ENCODE data around the gene ANAPC13.
A peak's percentile ranks its signal among the peaks of the same experiment; 100 is the strongest.

The ANAPC13 gene

DNA sequence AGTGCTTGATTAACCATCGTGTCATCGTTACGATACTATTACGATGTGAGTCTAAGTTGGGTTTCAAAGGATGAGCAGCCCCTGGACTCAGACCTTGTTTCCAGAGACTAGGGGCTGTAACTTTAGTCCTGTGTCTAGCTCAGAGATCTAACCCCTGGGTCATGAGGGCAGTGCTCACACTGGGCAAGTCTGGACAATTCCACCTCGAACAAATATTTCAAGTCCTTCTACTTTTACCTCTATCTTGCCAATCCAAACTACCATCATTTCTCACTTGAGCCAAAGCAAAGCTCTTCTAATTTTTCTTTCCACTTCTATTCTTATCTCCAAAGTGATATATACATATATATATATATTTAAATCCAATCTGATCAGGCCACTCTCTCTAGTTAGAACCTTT is 10.8 kb downstream of the ANAPC13 start:
- Histone ChIP-seq H2BK12ac (ENCODE audit: low read length in 2 of 2) (peak overlapping the region in 1 of 2 experiments; percentile 37), H3K9ac (ENCODE audit: low read length) (peak overlapping the region; percentile 14), H3K4me2 (ENCODE audit: low read length, poor library complexity, severe bottlenecking) (no peak overlapping the region), H3K4ac (ENCODE audit: low read depth in 1 of 2, low read length in 2 of 2) (no peak overlapping the region), H2BK5ac (ENCODE audit: low read depth, low read length, poor library complexity, severe bottlenecking) (no peak overlapping the region), H3K79me1 (replicated peaks; ENCODE audit: low read length, poor library complexity, severe bottlenecking) (peaks cover 7% of the 10 kb centered on the region), H2AK5ac (ENCODE audit: low read length, severe bottlenecking) (peak overlapping the region; percentile 70), H4K91ac (ENCODE audit: low read length) (no peak overlapping the region), H4K8ac (ENCODE audit: low read length) (no peak overlapping the region), H3K27me3 (ENCODE audit: control insufficient read depth in 1 of 2, insufficient read depth in 1 of 2, low read length in 2 of 2) (no peaks in the 10 kb centered on the region), H2AFZ (ENCODE audit: low read depth, low read length) (no peak overlapping the region), H3K23ac (ENCODE audit: low read length in 2 of 2) (no peak overlapping the region), H3K4me3 (ENCODE audit: insufficient read depth in 1 of 2, low read depth in 1 of 2, low read length in 2 of 2) (no peak overlapping the region), H3K9me3 (ENCODE audit: control insufficient read depth, low read length) (no peaks in the 10 kb centered on the region), H2BK15ac (ENCODE audit: low read depth, poor library complexity, severe bottlenecking) (no peak overlapping the region), H2BK120ac (ENCODE audit: low read depth, low read length) (no peak overlapping the region), H3K4me1 (ENCODE audit: control insufficient read depth, insufficient read depth, low read depth, low read length) (peaks cover 8% of the 10 kb centered on the region), H3K27ac (ENCODE audit: low read length, poor library complexity, severe bottlenecking) (no peak overlapping the region), H3K14ac (ENCODE audit: low read length in 2 of 2) (no peak overlapping the region), H3K18ac (ENCODE audit: low read depth in 1 of 2, low read length in 2 of 2) (no peak overlapping the region), H3K36me3 (ENCODE audit: control insufficient read depth in 1 of 2, insufficient read depth in 2 of 2, low read depth in 1 of 2, low read length in 2 of 2) (peaks cover 4 to 45% of the 10 kb centered on the region in 2 experiments)
- 94% methylated on average over 5 of the region's 5 CpGs for WGBS
- no peak for DNase-seq

- Histone ChIP-seq H3K4ac (ENCODE audit: low read depth in 1 of 2, low read length in 2 of 2) (no peak overlapping the region), H3K18ac (ENCODE audit: low read depth in 1 of 2, low read length in 2 of 2) (no peak overlapping the region), H3K79me1 (replicated peaks; ENCODE audit: low read length, poor library complexity, severe bottlenecking) (peaks cover 7% of the 10 kb centered on the region), H3K4me3 (ENCODE audit: insufficient read depth in 1 of 2, low read depth in 1 of 2, low read length in 2 of 2) (no peak overlapping the region), H3K27me3 (ENCODE audit: control insufficient read depth in 1 of 2, insufficient read depth in 1 of 2, low read length in 2 of 2) (no peaks in the 10 kb centered on the region), H3K36me3 (ENCODE audit: control insufficient read depth in 1 of 2, insufficient read depth in 2 of 2, low read depth in 1 of 2, low read length in 2 of 2) (peaks cover 4 to 39% of the 10 kb centered on the region in 2 experiments), H2AK5ac (ENCODE audit: low read length, severe bottlenecking) (peak overlapping the region; percentile 42), H3K9me3 (ENCODE audit: control insufficient read depth, low read length) (no peaks in the 10 kb centered on the region), H3K27ac (ENCODE audit: low read length, poor library complexity, severe bottlenecking) (peak overlapping the region; percentile 50), H4K91ac (ENCODE audit: low read length) (peak overlapping the region; percentile 74), H3K14ac (ENCODE audit: low read length in 2 of 2) (no peak overlapping the region), H3K9ac (ENCODE audit: low read length) (peak overlapping the region; percentile 64), H3K4me2 (ENCODE audit: low read length, poor library complexity, severe bottlenecking) (no peak overlapping the region), H4K8ac (ENCODE audit: low read length) (no peak overlapping the region), H3K23ac (ENCODE audit: low read length in 2 of 2) (no peak overlapping the region), H2BK5ac (ENCODE audit: low read depth, low read length, poor library complexity, severe bottlenecking) (no peak overlapping the region), H2BK120ac (ENCODE audit: low read depth, low read length) (no peak overlapping the region), H3K4me1 (ENCODE audit: control insufficient read depth, insufficient read depth, low read depth, low read length) (peaks cover 8% of the 10 kb centered on the region), H2AFZ (ENCODE audit: low read depth, low read length) (no peak overlapping the region), H2BK15ac (ENCODE audit: low read depth, poor library complexity, severe bottlenecking) (no peak overlapping the region), H2BK12ac (ENCODE audit: low read length in 2 of 2) (peak overlapping the region in 1 of 2 experiments; percentile 60)
- DNase-seq: peak; percentile 83
- 18% methylated on average over 6 of the region's 9 CpGs for WGBS
These were observed 11.8 kb downstream of the ANAPC13 start for GRCh38 chr3:134473868-134474546.

- no peak overlapping the region for H2BK120ac ChIP-seq (ENCODE audit: low read depth, low read length)
- DNase-seq: no peak
- no peak overlapping the region for H3K9ac ChIP-seq (ENCODE audit: low read length)
- no peak overlapping the region for H2BK5ac ChIP-seq (ENCODE audit: low read depth, low read length, poor library complexity, severe bottlenecking)
- no peak overlapping the region for H3K4me2 ChIP-seq (ENCODE audit: low read length, poor library complexity, severe bottlenecking)
- no peak overlapping the region for H2AK5ac ChIP-seq (ENCODE audit: low read length, severe bottlenecking)
- no peak overlapping the region for H2AFZ ChIP-seq (ENCODE audit: low read depth, low read length)
- no peak overlapping the region for H2BK15ac ChIP-seq (ENCODE audit: low read depth, poor library complexity, severe bottlenecking)
- H3K79me1 ChIP-seq (replicated peaks; ENCODE audit: low read length, poor library complexity, severe bottlenecking): peaks cover 4% of the 10 kb centered on the region
- H3K18ac ChIP-seq (ENCODE audit: low read depth in 1 of 2, low read length in 2 of 2): no peak overlapping the region
- H3K27ac ChIP-seq (ENCODE audit: low read length, poor library complexity, severe bottlenecking): no peak overlapping the region
- H3K4me1 ChIP-seq (ENCODE audit: control insufficient read depth, insufficient read depth, low read depth, low read length): peaks cover 6% of the 10 kb centered on the region
- H3K4ac ChIP-seq (ENCODE audit: low read depth in 1 of 2, low read length in 2 of 2): no peak overlapping the region
- H3K36me3 ChIP-seq (ENCODE audit: control insufficient read depth in 1 of 2, insufficient read depth in 2 of 2, low read depth in 1 of 2, low read length in 2 of 2): peaks cover 4 to 27% of the 10 kb centered on the region in 2 experiments
- no peak overlapping the region for H3K4me3 ChIP-seq (ENCODE audit: insufficient read depth in 1 of 2, low read depth in 1 of 2, low read length in 2 of 2)
- no peak overlapping the region for H3K14ac ChIP-seq (ENCODE audit: low read length in 2 of 2)
- no peak overlapping the region for H3K23ac ChIP-seq (ENCODE audit: low read length in 2 of 2)
- H4K91ac ChIP-seq (ENCODE audit: low read length): no peak overlapping the region
- no peaks in the 10 kb centered on the region for H3K9me3 ChIP-seq (ENCODE audit: control insufficient read depth, low read length)
- no peaks in the 10 kb centered on the region for H3K27me3 ChIP-seq (ENCODE audit: control insufficient read depth in 1 of 2, insufficient read depth in 1 of 2, low read length in 2 of 2)
- 96% methylated on average over 6 of the region's 6 CpGs for WGBS
- H2BK12ac ChIP-seq (ENCODE audit: low read length in 2 of 2): peak overlapping the region in 1 of 2 experiments; percentile 32
- H4K8ac ChIP-seq (ENCODE audit: low read length): no peak overlapping the region
These were observed 13.0 kb downstream of the ANAPC13 start for GRCh38 chr3:134472831-134473230.

GRCh38 chr3:134471521-134472193 is 14.1 kb downstream of the ANAPC13 start:
- no peak overlapping the region for H2BK5ac ChIP-seq (ENCODE audit: low read depth, low read length, poor library complexity, severe bottlenecking)
- peaks cover 6% of the 10 kb centered on the region for H3K4me1 ChIP-seq (ENCODE audit: control insufficient read depth, insufficient read depth, low read depth, low read length)
- no peak overlapping the region for H3K14ac ChIP-seq (ENCODE audit: low read length in 2 of 2)
- no peaks in the 10 kb centered on the region for H3K9me3 ChIP-seq (ENCODE audit: control insufficient read depth, low read length)
- H3K36me3 ChIP-seq (ENCODE audit: control insufficient read depth in 1 of 2, insufficient read depth in 2 of 2, low read depth in 1 of 2, low read length in 2 of 2): peaks cover 1 to 15% of the 10 kb centered on the region in 2 experiments
- H3K4me3 ChIP-seq (ENCODE audit: insufficient read depth in 1 of 2, low read depth in 1 of 2, low read length in 2 of 2): no peak overlapping the region
- H3K27me3 ChIP-seq (ENCODE audit: control insufficient read depth in 1 of 2, insufficient read depth in 1 of 2, low read length in 2 of 2): no peaks in the 10 kb centered on the region
- H3K4me2 ChIP-seq (ENCODE audit: low read length, poor library complexity, severe bottlenecking): no peak overlapping the region
- peak overlapping the region; percentile 30 for H3K9ac ChIP-seq (ENCODE audit: low read length)
- peaks cover 4% of the 10 kb centered on the region for H3K79me1 ChIP-seq (replicated peaks; ENCODE audit: low read length, poor library complexity, severe bottlenecking)
- H2AFZ ChIP-seq (ENCODE audit: low read depth, low read length): no peak overlapping the region
- H3K4ac ChIP-seq (ENCODE audit: low read depth in 1 of 2, low read length in 2 of 2): no peak overlapping the region
- H3K27ac ChIP-seq (ENCODE audit: low read length, poor library complexity, severe bottlenecking): no peak overlapping the region
- DNase-seq: peak; percentile 63
- H2BK15ac ChIP-seq (ENCODE audit: low read depth, poor library complexity, severe bottlenecking): no peak overlapping the region
- H2AK5ac ChIP-seq (ENCODE audit: low read length, severe bottlenecking): no peak overlapping the region
- H3K18ac ChIP-seq (ENCODE audit: low read depth in 1 of 2, low read length in 2 of 2): no peak overlapping the region
- 68% methylated on average over 4 of the region's 8 CpGs for WGBS
- H2BK120ac ChIP-seq (ENCODE audit: low read depth, low read length): no peak overlapping the region
- H3K23ac ChIP-seq (ENCODE audit: low read length in 2 of 2): no peak overlapping the region
- no peak overlapping the region for H2BK12ac ChIP-seq (ENCODE audit: low read length in 2 of 2)
- H4K8ac ChIP-seq (ENCODE audit: low read length): no peak overlapping the region
- no peak overlapping the region for H4K91ac ChIP-seq (ENCODE audit: low read length)
